GM18505 (cell line): ENCODE data around the gene SREBF2.

Experiments used
- ATAC-seq: cut with Tn5 transposase; IDR thresholded peaks from one replicate; pipeline ENCODE4 v1.9.1; 2021; ENCODE audit not compliant: unreplicated experiment
- POLR2A ChIP-seq: IDR thresholded peaks from 4 replicates; pipeline ENCODE4 v1.6.1; 2011; ENCODE audit warnings: borderline replicate concordance; ENCODE audit not compliant: insufficient read depth, insufficient read length; ENCODE audit errors: extremely low read depth

Gene SREBF2

GRCh38 chr22:41928593-41929417, 95.9 kb downstream of the SREBF2 start:
- no peak for ATAC-seq
- TF ChIP-seq POLR2A: peak; percentile 30

GRCh38 chr22:41929418-41929810, 96.5 kb downstream of the SREBF2 start:
- no peak for ATAC-seq
- no peak for TF ChIP-seq POLR2A

GRCh38 chr22:41931701-41932269, 98.9 kb downstream of the SREBF2 start:
- no peak for ATAC-seq
- peak; percentile 47 for TF ChIP-seq POLR2A

- no peak for ATAC-seq
- TF ChIP-seq POLR2A: no peak
These were observed 99.4 kb downstream of the SREBF2 start for GRCh38 chr22:41932353-41932752.

- no peak for ATAC-seq
- no peak for TF ChIP-seq POLR2A
These were observed 100.7 kb downstream of the SREBF2 start for GRCh38 chr22:41933411-41934177.

- no peak for TF ChIP-seq POLR2A
- no peak for ATAC-seq
These were observed 101.5 kb downstream of the SREBF2 start for GRCh38 chr22:41934284-41935014.

- ATAC-seq: no peak
- TF ChIP-seq POLR2A: no peak
These were observed 102.1 kb downstream of the SREBF2 start for GRCh38 chr22:41935015-41935351.

- ATAC-seq: no peak
- no peak for TF ChIP-seq POLR2A
These were observed 102.6 kb downstream of the SREBF2 start for GRCh38 chr22:41935509-41935908.

- TF ChIP-seq POLR2A: no peak
- ATAC-seq: no peak
These were observed 103.9 kb downstream of the SREBF2 start for GRCh38 chr22:41936894-41937169.

GRCh38 chr22:41939981-41940831, 107.3 kb downstream of the SREBF2 start:
- peak; percentile 85 for TF ChIP-seq POLR2A
- ATAC-seq: peak; percentile 47

GRCh38 chr22:41940832-41941765, 108.2 kb downstream of the SREBF2 start:
- no peak for TF ChIP-seq POLR2A
- no peak for ATAC-seq
